H1 (cell line): Measurements from ENCODE around the gene MRTFA. TPM values are rescaled to one million over a fixed set of nuclear protein-coding genes. Genes with fewer than 3 reads are reported as not detected.

ENCODE experiments used
- CTCF ChIA-PET: fragments of 300-600 bp; sonication (Branson Sonifier 250); formaldehyde crosslinking; loops from one replicate; lab custom pipeline; 2021; ENCODE audit not compliant: partially characterized antibody; lab: Charles Lee
- POLR2A ChIA-PET: fragments of 300-600 bp; sonication (Branson Sonifier 250); formaldehyde crosslinking; loops from one replicate; lab custom pipeline; 2021; ENCODE audit warnings: inconsistent platforms; ENCODE audit not compliant: partially characterized antibody; lab: Charles Lee
- DNase-seq, 2 experiments: peaks; one replicate each; pipeline versions ENCODE4 v3.0.0 to v3.0.0-alpha.2; 2010 to 2022; ENCODE audit warnings: low spot score in 2 of 2, low read depth in 1 of 2, mixed read lengths in 1 of 2
- FAIRE-seq: peaks from 2 replicates; lab custom pipeline; 2011; peaks lifted over from hg19 to GRCh38; lab: Jason Lieb, UNC
- H2AFZ ChIP-seq: 2 replicates; pipeline ENCODE4 v1.8.1; 2012; ENCODE audit warnings: low read length, inconsistent platforms
- H2AK5ac ChIP-seq: 2 replicates; pipeline ENCODE4 v1.6.1; 2013; ENCODE audit warnings: low read depth, low read length
- H2BK120ac ChIP-seq: replicated peaks from 2 replicates; pipeline ENCODE3; 2013; ENCODE audit warnings: low read depth, low read length, inconsistent platforms
- H2BK12ac ChIP-seq: 2 replicates; pipeline ENCODE4 v1.6.1; 2013; ENCODE audit warnings: low read depth, low read length
- H2BK15ac ChIP-seq: 2 replicates; pipeline ENCODE4 v1.6.1; 2013; ENCODE audit warnings: low read length
- H2BK20ac ChIP-seq: 2 replicates; pipeline ENCODE4 v1.6.1; 2013; ENCODE audit warnings: low read length
- H2BK5ac ChIP-seq: 2 replicates; pipeline ENCODE4 v1.6.1; 2013; ENCODE audit warnings: low read depth, low read length
- H3K14ac ChIP-seq: 2 replicates; pipeline ENCODE4 v1.6.1; 2013; ENCODE audit warnings: inconsistent platforms; ENCODE audit not compliant: insufficient read length
- H3K18ac ChIP-seq: 2 replicates; pipeline ENCODE4 v1.6.1; 2013; ENCODE audit warnings: low read length; ENCODE audit errors: extremely low read depth
- H3K23ac ChIP-seq: 2 replicates; pipeline ENCODE4 v1.6.1; 2013; ENCODE audit warnings: inconsistent platforms; ENCODE audit not compliant: insufficient read length
- H3K23me2 ChIP-seq: 2 replicates; pipeline ENCODE4 v1.6.1; 2013; ENCODE audit warnings: low read depth, low read length
- H3K27ac ChIP-seq: 2 replicates; pipeline ENCODE4 v1.6.1; 2011; ENCODE audit warnings: low read depth, low read length, inconsistent platforms
- H3K27me3 ChIP-seq, 4 experiments: replicated peaks in 1 of 4; 1 replicate in 1 of 4; 2 replicates in 3 of 4; pipeline versions ENCODE4 v1.6.1 to v1.8.1; 2011 to 2013; ENCODE audit warnings: low read length in 3 of 4, mild to moderate bottlenecking in 3 of 4, inconsistent platforms in 2 of 4, mixed read lengths in 2 of 4, moderate library complexity in 1 of 4; ENCODE audit not compliant: control insufficient read depth in 3 of 4, insufficient read depth in 3 of 4; ENCODE audit errors: extremely low read depth in 1 of 4
- H3K36me3 ChIP-seq, 4 experiments: 2 replicates each; pipeline versions ENCODE4 v1.6.1 to v1.8.1; 2011 to 2013; ENCODE audit warnings: mild to moderate bottlenecking in 4 of 4, low read length in 3 of 4, moderate library complexity in 2 of 4, control low read depth in 1 of 4, inconsistent platforms in 1 of 4; ENCODE audit not compliant: insufficient read depth in 4 of 4, control insufficient read depth in 2 of 4
- H3K4ac ChIP-seq: replicated peaks from 2 replicates; pipeline ENCODE3; 2013; ENCODE audit warnings: low read length, low read depth, mixed read lengths, inconsistent platforms; ENCODE audit not compliant: insufficient read length
- H3K4me1 ChIP-seq, 4 experiments: replicated peaks in 1 of 4; 1 replicate in 1 of 4; 2 replicates in 3 of 4; pipeline versions ENCODE4 v1.6.1 to v1.8.1; 2011 to 2013; ENCODE audit warnings: low read length in 3 of 4, inconsistent platforms in 2 of 4, mixed read lengths in 1 of 4; ENCODE audit not compliant: insufficient read depth in 4 of 4, control insufficient read depth in 3 of 4
- H3K4me2 ChIP-seq, 2 experiments: 2 replicates each; pipeline versions ENCODE4 v1.6.1 to v1.8.1; 2011 to 2013; ENCODE audit warnings: low read depth in 2 of 2, low read length in 2 of 2, control low read depth in 1 of 2, inconsistent platforms in 1 of 2, mild to moderate bottlenecking in 1 of 2; ENCODE audit not compliant: insufficient read depth in 1 of 2
- H3K4me3 ChIP-seq, 4 experiments: fragments of 200-600, 300-600 bp in 1 of 4; sonication (generic), shearing (Covaris generic), sonication (Bioruptor Twin) in 1 of 4; 2 replicates each; pipeline versions ENCODE4 v1.5.1 to v1.8.1; 2011 to 2016; ENCODE audit warnings: low read length in 4 of 4, low read depth in 3 of 4, control low read depth in 2 of 4, inconsistent platforms in 2 of 4, mild to moderate bottlenecking in 2 of 4, mixed read lengths in 1 of 4, moderate library complexity in 1 of 4; ENCODE audit not compliant: insufficient read depth in 2 of 4; ENCODE audit errors: extremely low read depth in 1 of 4
- H3K56ac ChIP-seq: replicated peaks from 2 replicates; pipeline ENCODE3; 2013; ENCODE audit warnings: low read depth, mild to moderate bottlenecking, mixed read lengths, low read length, inconsistent platforms; ENCODE audit not compliant: insufficient read length
- H3K79me1 ChIP-seq: 2 replicates; pipeline ENCODE4 v1.6.1; 2013; ENCODE audit warnings: low read depth, low read length, control low read depth
- H3K79me2 ChIP-seq, 2 experiments: 2 replicates each; pipeline versions ENCODE4 v1.6.1 to v1.8.1; 2012 to 2013; ENCODE audit warnings: low read length in 2 of 2, mild to moderate bottlenecking in 2 of 2, inconsistent platforms in 1 of 2; ENCODE audit not compliant: insufficient read depth in 2 of 2, control insufficient read depth in 1 of 2
- H3K9ac ChIP-seq, 4 experiments: replicated peaks in 1 of 4; 1 replicate in 1 of 4; 2 replicates in 3 of 4; pipeline versions ENCODE4 v1.6.1 to v1.8.1; 2011 to 2013; ENCODE audit warnings: low read depth in 3 of 4, low read length in 3 of 4, control low read depth in 2 of 4, mild to moderate bottlenecking in 2 of 4, moderate library complexity in 2 of 4, inconsistent platforms in 1 of 4; ENCODE audit errors: extremely low read depth in 1 of 4
- H3K9me3 ChIP-seq, 2 experiments: 2 replicates each; pipeline versions ENCODE4 v1.6.1 to v1.8.1; 2012 to 2013; ENCODE audit warnings: mild to moderate bottlenecking in 2 of 2, moderate library complexity in 2 of 2, control low read depth in 1 of 2, inconsistent platforms in 1 of 2, low read depth in 1 of 2, low read length in 1 of 2, mixed read lengths in 1 of 2; ENCODE audit not compliant: insufficient read depth in 2 of 2
- H4K20me1 ChIP-seq, 2 experiments: replicated peaks in 1 of 2; 2 replicates each; pipeline versions ENCODE3 to v1.8.1; 2011 to 2013; ENCODE audit warnings: inconsistent platforms in 2 of 2, low read length in 2 of 2, mild to moderate bottlenecking in 1 of 2; ENCODE audit not compliant: insufficient read depth in 2 of 2, control insufficient read depth in 1 of 2
- H4K5ac ChIP-seq: 2 replicates; pipeline ENCODE4 v1.6.1; 2013; ENCODE audit warnings: low read length, low read depth, mixed read lengths, inconsistent platforms; ENCODE audit not compliant: insufficient read length
- H4K8ac ChIP-seq: 2 replicates; pipeline ENCODE4 v1.8.0; 2013; ENCODE audit warnings: mild to moderate bottlenecking, moderate library complexity, low read length, inconsistent platforms; ENCODE audit not compliant: insufficient read depth; ENCODE audit errors: extremely low read depth
- H4K91ac ChIP-seq: replicated peaks from 2 replicates; pipeline ENCODE3; 2013; ENCODE audit warnings: low read length, mixed read lengths, inconsistent platforms; ENCODE audit not compliant: insufficient read length
- MAFK ChIP-seq: IDR thresholded peaks from 2 replicates; pipeline ENCODE4 v1.6.1; 2012; ENCODE audit warnings: low read depth, mild to moderate bottlenecking, improper control_type of control experiment, low read length
- WGBS, 2 experiments: shearing (Covaris generic) in 1 of 2; methylation state at CpG; one replicate each; pipeline versions ENCODE4 v1.1.6 to v1.1.7; 2013 to 2015; ENCODE audit warnings: low lambda C conversion rate in 2 of 2, mixed read lengths in 2 of 2, inconsistent platforms in 1 of 2, low coverage in 1 of 2, missing lambda C conversion rate in 1 of 2; ENCODE audit not compliant: insufficient replicate concordance in 2 of 2, insufficient coverage in 1 of 2, insufficient read length in 1 of 2; ENCODE audit errors: extremely low coverage in 1 of 2, missing lambda C conversion rate in 1 of 2; 5-methylcytosine and 5-hydroxymethylcytosine counted together
- polyA plus RNA-seq, 7 experiments: library from polyadenylated mRNA; depleted of rRNA in 3 of 7; stranded (reverse) in 5 of 7; unstranded in 2 of 7; fragments of >200 nt in 5 of 7; fragments of 200-250 nt in 2 of 7; gene quantifications; 1 replicate in 5 of 7; 2 replicates in 1 of 7; 4 replicates in 1 of 7; pipeline versions ENCODE4 v1.2.1 to v1.2.3, GENCODE V29; 2011 to 2013; ENCODE audit warnings: missing spikeins in 2 of 7, mixed read lengths in 2 of 7
- total RNA-seq: library from RNA; stranded (reverse); fragmentation: NEBNext Ultra II Directional; extraction: Animal tissue kit (Norgen Biotek cat#: 25700); gene quantifications from 2 replicates; pipeline ENCODE4 v1.2.1, GENCODE V29; 2021

The MRTFA gene
- total and polyA plus RNA-seq, 2 of the 8 experiments (the other 6 are each of a cell fraction or from before 2014, with no cell fraction given): 5.4 to 37.9 TPM

GRCh38 chr22:40421941-40422340 lies 214.6 kb downstream of the MRTFA start:
- CTCF ChIA-PET: no interaction called here

More at GRCh38 chr22:40421941-40422340, 214.6 kb downstream of the MRTFA start:
- H3K79me2 ChIP-seq: no peaks in the 10 kb centered on the region
- no peak overlapping the region for H3K27ac ChIP-seq
- no peak overlapping the region for H2AK5ac ChIP-seq
- no peak overlapping the region for H3K4me3 ChIP-seq
- no peaks in the 10 kb centered on the region for H3K4me1 ChIP-seq
- no peak overlapping the region for H3K9ac ChIP-seq
- peaks cover 7 to 22% (median 19%) of the 10 kb centered on the region in 4 experiments; a peak in 6 of 8 replicates for H3K36me3 ChIP-seq
- H3K4ac ChIP-seq: no peak overlapping the region
- H3K14ac ChIP-seq: no peak overlapping the region
- H4K8ac ChIP-seq: no peak overlapping the region; the same call in 1 of the 2 replicates
- H2BK15ac ChIP-seq: no peak overlapping the region
- H3K56ac ChIP-seq: no peak overlapping the region
- WGBS, 2 experiments: 90% methylated on average over 1 of the region's 1 CpG; no CpG with 5 or more reads in 1 of the 2 experiments
- H4K91ac ChIP-seq: no peak overlapping the region
- no peaks in the 10 kb centered on the region for H3K23me2 ChIP-seq
- no peak overlapping the region for H4K5ac ChIP-seq
- DNase-seq: no peak
- H3K9me3 ChIP-seq: no peaks in the 10 kb centered on the region
- no peak overlapping the region for H3K23ac ChIP-seq
- H2AFZ ChIP-seq: no peak overlapping the region
- no peaks in the 10 kb centered on the region for H3K27me3 ChIP-seq
- H2BK120ac ChIP-seq: no peak overlapping the region
- H3K79me1 ChIP-seq: no peaks in the 10 kb centered on the region; the same call in 1 of the 2 replicates
- no peak overlapping the region for H3K4me2 ChIP-seq
- no peak for FAIRE-seq
- no peak overlapping the region for H3K18ac ChIP-seq
- no peak overlapping the region for H2BK12ac ChIP-seq
- H2BK20ac ChIP-seq: no peak overlapping the region
- TF ChIP-seq MAFK: no peak
- no peak overlapping the region; the same call in 1 of the 2 replicates for H2BK5ac ChIP-seq
- peaks cover 0 to 5% of the 10 kb centered on the region in 2 experiments for H4K20me1 ChIP-seq
- POLR2A ChIA-PET: no interaction called here
